ENCODE data around the gene GNG2. TPM values are rescaled to one million over a fixed set of nuclear protein-coding genes. Genes with fewer than 3 reads are reported as not detected.
A peak's percentile ranks its signal among the peaks of the same experiment; 100 is the strongest.

Gene GNG2
- total RNA-seq, 1 donor from 2014 or later = 245 TPM

GRCh38 chr14:51846631-51847488 is 13.6 kb upstream of the GNG2 start:
- H3K4me1 Mint-ChIP-seq (ENCODE audit: low read depth, unreplicated experiment) = peaks cover 14% of the 10 kb centered on the region
- H3K27me3 Mint-ChIP-seq (ENCODE audit: unreplicated experiment) = peaks cover 6% of the 10 kb centered on the region
- peak overlapping the region; percentile 82 for H3K4me3 Mint-ChIP-seq (ENCODE audit: unreplicated experiment)
- TF ChIP-seq, protein P1, sequence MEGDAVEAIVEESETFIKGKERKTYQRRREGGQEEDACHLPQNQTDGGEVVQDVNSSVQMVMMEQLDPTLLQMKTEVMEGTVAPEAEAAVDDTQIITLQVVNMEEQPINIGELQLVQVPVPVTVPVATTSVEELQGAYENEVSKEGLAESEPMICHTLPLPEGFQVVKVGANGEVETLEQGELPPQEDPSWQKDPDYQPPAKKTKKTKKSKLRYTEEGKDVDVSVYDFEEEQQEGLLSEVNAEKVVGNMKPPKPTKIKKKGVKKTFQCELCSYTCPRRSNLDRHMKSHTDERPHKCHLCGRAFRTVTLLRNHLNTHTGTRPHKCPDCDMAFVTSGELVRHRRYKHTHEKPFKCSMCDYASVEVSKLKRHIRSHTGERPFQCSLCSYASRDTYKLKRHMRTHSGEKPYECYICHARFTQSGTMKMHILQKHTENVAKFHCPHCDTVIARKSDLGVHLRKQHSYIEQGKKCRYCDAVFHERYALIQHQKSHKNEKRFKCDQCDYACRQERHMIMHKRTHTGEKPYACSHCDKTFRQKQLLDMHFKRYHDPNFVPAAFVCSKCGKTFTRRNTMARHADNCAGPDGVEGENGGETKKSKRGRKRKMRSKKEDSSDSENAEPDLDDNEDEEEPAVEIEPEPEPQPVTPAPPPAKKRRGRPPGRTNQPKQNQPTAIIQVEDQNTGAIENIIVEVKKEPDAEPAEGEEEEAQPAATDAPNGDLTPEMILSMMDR (IDR thresholded peaks at IDR 0.05; ENCODE audit: partially characterized antibody, unreplicated experiment) = no peak
- peak; percentile 57 for DNase-seq
- no peaks in the 10 kb centered on the region for H3K36me3 Mint-ChIP-seq (ENCODE audit: unreplicated experiment)
- peak overlapping the region; percentile 85 for H3K27ac Mint-ChIP-seq (ENCODE audit: unreplicated experiment)
- H3K9me3 Mint-ChIP-seq (ENCODE audit: unreplicated experiment) = peaks cover 1% of the 10 kb centered on the region

GRCh38 chr14:51847489-51847796 is 13.0 kb upstream of the GNG2 start:
- Mint-ChIP-seq H3K4me3 (ENCODE audit: unreplicated experiment) (peak overlapping the region; percentile 82), H3K27ac (ENCODE audit: unreplicated experiment) (peak overlapping the region; percentile 85), H3K9me3 (ENCODE audit: unreplicated experiment) (peaks cover 1% of the 10 kb centered on the region), H3K36me3 (ENCODE audit: unreplicated experiment) (no peaks in the 10 kb centered on the region), H3K27me3 (ENCODE audit: unreplicated experiment) (peaks cover 6% of the 10 kb centered on the region), H3K4me1 (ENCODE audit: low read depth, unreplicated experiment) (peaks cover 14% of the 10 kb centered on the region)
- DNase-seq = no peak
- TF ChIP-seq, protein P1 (IDR thresholded peaks at IDR 0.05; ENCODE audit: partially characterized antibody, unreplicated experiment) = no peak

- Mint-ChIP-seq H3K27me3 (ENCODE audit: unreplicated experiment) (peaks cover 4% of the 10 kb centered on the region), H3K36me3 (ENCODE audit: unreplicated experiment) (no peaks in the 10 kb centered on the region), H3K9me3 (ENCODE audit: unreplicated experiment) (peaks cover 1% of the 10 kb centered on the region), H3K4me1 (ENCODE audit: low read depth, unreplicated experiment) (peaks cover 14% of the 10 kb centered on the region), H3K27ac (ENCODE audit: unreplicated experiment) (peak overlapping the region; percentile 4), H3K4me3 (ENCODE audit: unreplicated experiment) (peak overlapping the region; percentile 16)
- TF ChIP-seq, protein P1 (IDR thresholded peaks at IDR 0.05; ENCODE audit: partially characterized antibody, unreplicated experiment) = no peak
- DNase-seq = no peak
These were observed 12.3 kb upstream of the GNG2 start for GRCh38 chr14:51848120-51848519.

DNA sequence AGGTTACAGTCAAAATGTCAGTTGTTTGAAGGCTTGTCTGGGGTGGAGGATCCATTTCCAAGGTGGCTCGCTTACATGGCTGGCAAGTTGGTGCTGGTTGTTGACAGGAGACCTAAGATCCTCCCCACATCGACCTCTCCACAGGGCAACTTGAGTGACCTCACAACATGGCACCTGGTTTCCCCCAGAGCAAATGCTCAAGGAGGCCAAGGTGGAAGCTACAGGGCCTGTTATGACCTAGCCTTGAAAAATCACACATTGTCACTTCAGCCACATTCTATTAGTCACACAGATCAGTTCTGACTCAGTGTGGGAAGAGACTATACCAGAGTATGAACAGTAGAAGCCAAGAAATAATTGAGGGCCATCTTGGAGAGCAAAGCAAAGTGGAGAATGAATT is 11.3 kb upstream of the GNG2 start:
- H3K27me3 Mint-ChIP-seq (ENCODE audit: unreplicated experiment) = peaks cover 2% of the 10 kb centered on the region
- peaks cover 1% of the 10 kb centered on the region for H3K9me3 Mint-ChIP-seq (ENCODE audit: unreplicated experiment)
- DNase-seq = no peak
- H3K27ac Mint-ChIP-seq (ENCODE audit: unreplicated experiment) = no peak overlapping the region
- TF ChIP-seq, protein P1 (IDR thresholded peaks at IDR 0.05; ENCODE audit: partially characterized antibody, unreplicated experiment) = no peak
- no peaks in the 10 kb centered on the region for H3K36me3 Mint-ChIP-seq (ENCODE audit: unreplicated experiment)
- H3K4me3 Mint-ChIP-seq (ENCODE audit: unreplicated experiment) = no peak overlapping the region
- peaks cover 14% of the 10 kb centered on the region for H3K4me1 Mint-ChIP-seq (ENCODE audit: low read depth, unreplicated experiment)

- DNase-seq = no peak
- TF ChIP-seq, protein P1 (IDR thresholded peaks at IDR 0.05; ENCODE audit: partially characterized antibody, unreplicated experiment) = no peak
- peaks cover 13% of the 10 kb centered on the region for H3K4me1 Mint-ChIP-seq (ENCODE audit: low read depth, unreplicated experiment)
- H3K9me3 Mint-ChIP-seq (ENCODE audit: unreplicated experiment) = peaks cover 1% of the 10 kb centered on the region
- H3K4me3 Mint-ChIP-seq (ENCODE audit: unreplicated experiment) = no peak overlapping the region
- H3K27me3 Mint-ChIP-seq (ENCODE audit: unreplicated experiment) = no peaks in the 10 kb centered on the region
- no peak overlapping the region for H3K27ac Mint-ChIP-seq (ENCODE audit: unreplicated experiment)
- no peaks in the 10 kb centered on the region for H3K36me3 Mint-ChIP-seq (ENCODE audit: unreplicated experiment)
These were observed 9.8 kb upstream of the GNG2 start for GRCh38 chr14:51850651-51851050.

Measured in glutamatergic neuron (in vitro differentiated cells).